ENCODE measurements around the gene VPS37B.

- TF ChIP-seq CTCF (IDR thresholded peaks at IDR 0.05; ENCODE audit: low read length) (no peak), EZH2 (IDR thresholded peaks at IDR 0.05; ENCODE audit: borderline replicate concordance, low read length) (no peak)
Observed at GRCh38 chr12:122870163-122870842, 25.6 kb downstream of the VPS37B start.
